OCI-LY1 (cell line): ENCODE measurements around the gene GNAZ.
"Not testable (repeated sequence)": the region's sequence is repeated elsewhere in the genome, so short reads cannot be mapped to it uniquely, and the experiment has no call there.

Experiments used
- H2AFZ ChIP-seq: fragments of 200-600 bp; sonication (generic), shearing (Covaris generic); 2 replicates; pipeline ENCODE4 v1.6.0; 2014; ENCODE audit warnings: antibody characterized with exemption, mild to moderate bottlenecking, low read length
- H3F3A ChIP-seq: fragments of 200-600 bp; sonication (generic), shearing (Covaris generic); 2 replicates; pipeline ENCODE4 v1.6.0; 2014; ENCODE audit warnings: mild to moderate bottlenecking, antibody characterized with exemption, low read length, moderate library complexity; ENCODE audit not compliant: insufficient read depth
- H3K27ac ChIP-seq: fragments of 200-600 bp; sonication (generic); 2 replicates; pipeline ENCODE4 v1.5.1; 2014; ENCODE audit warnings: low read length, mixed run types, mild to moderate bottlenecking, low read depth; ENCODE audit not compliant: poor library complexity, severe bottlenecking
- H3K27me3 ChIP-seq: fragments of 200-600 bp; sonication (generic); 2 replicates; pipeline ENCODE4 v1.6.0; 2014; ENCODE audit warnings: antibody characterized with exemption, mild to moderate bottlenecking, low read length, moderate library complexity; ENCODE audit not compliant: insufficient read depth
- H3K36me3 ChIP-seq: fragments of 200-600 bp; sonication (generic); 2 replicates; pipeline ENCODE4 v1.6.1; 2014; ENCODE audit warnings: mild to moderate bottlenecking, antibody characterized with exemption, low read length, moderate library complexity, mixed read lengths; ENCODE audit not compliant: insufficient read depth
- H3K4me1 ChIP-seq: fragments of 200-600 bp; sonication (generic); 2 replicates; pipeline ENCODE4 v1.5.1; 2014; ENCODE audit warnings: mild to moderate bottlenecking, low read length, moderate library complexity; ENCODE audit not compliant: insufficient read depth, severe bottlenecking
- H3K4me2 ChIP-seq: fragments of 200-600 bp; sonication (generic), shearing (Covaris generic); 2 replicates; pipeline ENCODE4 v1.6.1; 2014; ENCODE audit warnings: low read length
- H3K4me3 ChIP-seq: fragments of 200-600 bp; sonication (generic); 2 replicates; pipeline ENCODE4 v1.5.1; 2014; ENCODE audit warnings: low read length, low read depth, mild to moderate bottlenecking, mixed read lengths; ENCODE audit not compliant: poor library complexity, severe bottlenecking
- H3K79me2 ChIP-seq: fragments of 200-600 bp; shearing (Covaris generic); 2 replicates; pipeline ENCODE4 v1.6.1; 2016; ENCODE audit warnings: mixed run types, low read length, mixed read lengths; ENCODE audit not compliant: insufficient read depth
- H3K9ac ChIP-seq: fragments of 200-600 bp; sonication (generic), shearing (Covaris generic); 2 replicates; pipeline ENCODE4 v1.6.1; 2014; ENCODE audit warnings: mild to moderate bottlenecking, low read length, mixed read lengths
- H3K9me2 ChIP-seq: fragments of 200-600 bp; sonication (generic), shearing (Covaris generic); 2 replicates; pipeline ENCODE4 v1.6.1; 2014; ENCODE audit warnings: low read depth, mild to moderate bottlenecking, low read length, mixed read lengths
- H3K9me3 ChIP-seq: fragments of 200-600 bp; shearing (Covaris generic); 2 replicates; pipeline ENCODE4 v1.6.1; 2014; ENCODE audit warnings: low read length, mixed read lengths
- H4K20me1 ChIP-seq: fragments of 200-600 bp; sonication (generic), shearing (Covaris generic); 2 replicates; pipeline ENCODE4 v1.6.0; 2016; ENCODE audit warnings: mild to moderate bottlenecking, low read length; ENCODE audit not compliant: insufficient read depth
- EZH2 ChIP-seq: fragments of 200-600 bp; sonication (generic), shearing (Covaris generic); IDR thresholded peaks from 2 replicates; pipeline ENCODE4 v1.8.0; 2017; ENCODE audit warnings: borderline replicate concordance, mixed run types, mild to moderate bottlenecking, antibody characterized with exemption, low read length, moderate library complexity, mixed read lengths
- TF ChIP-seq, protein P1 (sequence below): fragments of 200-600 bp; sonication (generic), shearing (Covaris generic); IDR thresholded peaks from 2 replicates; pipeline ENCODE4 v1.5.1; 2017; ENCODE audit warnings: mild to moderate bottlenecking, antibody characterized with exemption, low read length, moderate library complexity, mixed read lengths

The GNAZ gene

DNA sequence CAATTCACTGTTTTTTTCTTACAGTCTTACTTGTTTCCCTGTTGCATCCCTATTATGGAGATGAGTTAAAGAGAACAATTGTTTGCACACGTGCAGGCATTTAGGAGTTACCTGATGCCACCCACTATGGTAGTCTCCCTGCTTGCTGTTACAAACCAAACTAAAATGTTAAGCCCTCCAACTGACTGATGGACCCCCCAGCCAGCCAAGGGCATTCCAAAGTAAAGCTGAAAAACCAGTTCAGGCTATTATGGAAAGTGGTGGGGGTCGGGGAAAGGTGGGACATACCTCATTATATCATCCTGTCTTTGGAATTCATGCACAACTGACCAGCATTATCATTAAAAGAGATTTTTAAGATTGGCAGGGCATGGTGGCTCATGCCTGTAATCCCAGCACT lies 47.0 kb upstream of the GNAZ start:
- no peaks in the 10 kb centered on the region for H4K20me1 ChIP-seq
- no peak overlapping the region for H3K4me2 ChIP-seq
- no peaks in the 10 kb centered on the region for H3K9me2 ChIP-seq
- no peak overlapping the region for H3K4me3 ChIP-seq
- no peak overlapping the region for H2AFZ ChIP-seq
- no peak overlapping the region for H3K27ac ChIP-seq
- H3K27me3 ChIP-seq = no peaks in the 10 kb centered on the region
- H3F3A ChIP-seq = no peaks in the 10 kb centered on the region
- no peaks in the 10 kb centered on the region for H3K36me3 ChIP-seq
- H3K4me1 ChIP-seq = no peaks in the 10 kb centered on the region
- TF ChIP-seq, protein P1, sequence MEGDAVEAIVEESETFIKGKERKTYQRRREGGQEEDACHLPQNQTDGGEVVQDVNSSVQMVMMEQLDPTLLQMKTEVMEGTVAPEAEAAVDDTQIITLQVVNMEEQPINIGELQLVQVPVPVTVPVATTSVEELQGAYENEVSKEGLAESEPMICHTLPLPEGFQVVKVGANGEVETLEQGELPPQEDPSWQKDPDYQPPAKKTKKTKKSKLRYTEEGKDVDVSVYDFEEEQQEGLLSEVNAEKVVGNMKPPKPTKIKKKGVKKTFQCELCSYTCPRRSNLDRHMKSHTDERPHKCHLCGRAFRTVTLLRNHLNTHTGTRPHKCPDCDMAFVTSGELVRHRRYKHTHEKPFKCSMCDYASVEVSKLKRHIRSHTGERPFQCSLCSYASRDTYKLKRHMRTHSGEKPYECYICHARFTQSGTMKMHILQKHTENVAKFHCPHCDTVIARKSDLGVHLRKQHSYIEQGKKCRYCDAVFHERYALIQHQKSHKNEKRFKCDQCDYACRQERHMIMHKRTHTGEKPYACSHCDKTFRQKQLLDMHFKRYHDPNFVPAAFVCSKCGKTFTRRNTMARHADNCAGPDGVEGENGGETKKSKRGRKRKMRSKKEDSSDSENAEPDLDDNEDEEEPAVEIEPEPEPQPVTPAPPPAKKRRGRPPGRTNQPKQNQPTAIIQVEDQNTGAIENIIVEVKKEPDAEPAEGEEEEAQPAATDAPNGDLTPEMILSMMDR = no peak
- TF ChIP-seq EZH2 = no peak
- no peaks in the 10 kb centered on the region for H3K79me2 ChIP-seq
- no peak overlapping the region for H3K9ac ChIP-seq
- no peaks in the 10 kb centered on the region for H3K9me3 ChIP-seq

DNA sequence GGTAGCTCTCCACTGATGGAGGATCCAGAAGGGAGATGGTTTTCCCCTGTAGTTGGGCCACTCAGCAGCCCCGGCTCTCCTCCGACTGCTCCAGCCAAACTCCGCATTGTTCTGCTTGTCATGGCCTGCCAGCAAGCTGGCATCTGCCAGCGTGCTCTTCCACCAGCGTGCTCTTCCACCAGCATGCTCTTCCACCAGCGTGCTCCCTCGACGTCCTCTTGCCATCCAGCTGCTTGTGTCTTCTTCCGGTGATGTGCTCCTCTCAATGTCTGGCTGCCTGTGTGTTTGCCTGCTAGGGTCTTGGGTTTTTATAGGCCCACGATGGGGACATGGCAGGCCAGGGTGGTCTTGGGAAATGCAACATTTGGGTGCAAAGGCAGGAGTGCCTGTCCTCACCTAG lies 43.5 kb upstream of the GNAZ start:
- no peaks in the 10 kb centered on the region for H3K27me3 ChIP-seq
- TF ChIP-seq, protein P1 = no peak
- no peak for TF ChIP-seq EZH2

DNA sequence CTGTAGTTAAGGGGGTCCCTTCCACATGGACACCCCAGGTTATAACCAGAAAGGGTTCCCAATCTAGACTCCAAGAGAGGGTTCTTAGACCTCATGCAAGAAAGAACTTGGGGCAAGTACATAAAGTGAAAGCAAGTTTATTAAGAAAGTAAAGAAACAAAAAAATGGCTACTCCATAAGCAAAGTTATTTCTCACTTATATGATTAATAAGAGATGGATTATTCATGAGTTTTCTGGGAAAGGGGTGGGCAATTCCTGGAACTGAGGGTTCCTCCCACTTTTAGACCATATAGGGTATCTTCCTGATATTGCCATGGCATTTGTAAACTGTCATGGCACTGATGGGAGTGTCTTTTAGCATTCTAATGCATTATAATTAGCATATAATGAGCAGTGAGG lies 42.5 kb upstream of the GNAZ start:
- H3K27ac ChIP-seq, H3K27me3 ChIP-seq, H3K9ac ChIP-seq, H3K79me2 ChIP-seq, H3K9me3 ChIP-seq, H4K20me1 ChIP-seq, H3K36me3 ChIP-seq, H3K4me1 ChIP-seq, H3K9me2 ChIP-seq, H3K4me2 ChIP-seq, H2AFZ ChIP-seq, H3F3A ChIP-seq, H3K4me3 ChIP-seq: not testable (repeated sequence)

More for the DNA sequence above, 43.5 kb upstream of the GNAZ start:
- H3K4me1 ChIP-seq = no peaks in the 10 kb centered on the region
- H3K4me3 ChIP-seq = no peak overlapping the region
- H3F3A ChIP-seq = no peaks in the 10 kb centered on the region
- no peak overlapping the region for H3K9ac ChIP-seq
- H3K27ac ChIP-seq = no peak overlapping the region
- no peaks in the 10 kb centered on the region for H3K9me3 ChIP-seq
- no peaks in the 10 kb centered on the region for H4K20me1 ChIP-seq
- no peaks in the 10 kb centered on the region for H3K79me2 ChIP-seq
- H3K36me3 ChIP-seq = no peaks in the 10 kb centered on the region
- no peak overlapping the region for H3K4me2 ChIP-seq
- no peaks in the 10 kb centered on the region for H3K9me2 ChIP-seq
- H2AFZ ChIP-seq = no peak overlapping the region

DNA sequence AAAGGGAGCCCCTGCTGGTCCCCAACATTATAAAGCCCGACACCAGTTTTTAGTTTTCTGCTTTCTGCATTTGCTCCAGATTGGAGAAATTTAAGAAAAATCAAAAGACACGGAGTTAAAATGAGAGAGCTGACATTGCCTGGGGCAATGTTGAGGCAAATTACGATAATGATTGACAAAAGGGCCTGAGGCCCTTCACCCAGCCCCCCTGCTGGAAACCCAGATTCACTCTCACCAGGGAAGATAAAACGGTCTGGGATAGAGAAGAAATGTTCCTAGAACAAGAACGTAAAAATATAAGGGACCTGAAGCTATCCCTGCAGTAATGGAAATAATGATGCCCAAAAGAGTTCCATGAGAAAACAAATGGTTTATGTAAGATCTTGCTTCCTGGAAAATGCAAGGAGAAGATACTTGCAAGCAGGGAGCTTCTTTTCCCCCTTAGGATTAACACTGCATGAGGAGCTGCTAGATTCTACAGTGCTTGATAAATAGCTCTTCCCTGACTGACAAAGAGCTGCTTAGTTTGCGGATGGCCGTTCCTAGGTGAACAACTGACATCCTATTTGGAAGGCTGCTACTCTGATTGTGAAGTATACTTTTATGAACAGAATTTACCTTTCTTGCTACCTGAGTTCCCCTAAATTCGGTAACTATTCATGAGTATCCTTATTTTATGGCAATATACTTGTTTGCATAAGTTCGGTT lies 40.6 kb upstream of the GNAZ start:
- no peaks in the 10 kb centered on the region for H3F3A ChIP-seq
- no peak overlapping the region for H3K4me2 ChIP-seq
- no peak overlapping the region for H3K9ac ChIP-seq
- H3K27me3 ChIP-seq = no peaks in the 10 kb centered on the region
- H3K9me2 ChIP-seq = no peaks in the 10 kb centered on the region
- H3K27ac ChIP-seq = no peak overlapping the region
- H3K79me2 ChIP-seq = no peaks in the 10 kb centered on the region
- H3K4me1 ChIP-seq = peaks cover 2% of the 10 kb centered on the region
- H3K4me3 ChIP-seq = no peak overlapping the region
- H4K20me1 ChIP-seq = no peaks in the 10 kb centered on the region
- H3K9me3 ChIP-seq = no peaks in the 10 kb centered on the region
- H3K36me3 ChIP-seq = no peaks in the 10 kb centered on the region
- H2AFZ ChIP-seq = no peak overlapping the region
- TF ChIP-seq EZH2 = no peak
- TF ChIP-seq, protein P1 = no peak
